ENCODE data around the gene TAF8. TPM values are rescaled to one million over a fixed set of nuclear protein-coding genes. Genes with fewer than 3 reads are reported as not detected.

TAF8 gene
- total RNA-seq, 4 donors from 2014 or later = 16.3 to 49.2 (median 35.6) TPM

DNA sequence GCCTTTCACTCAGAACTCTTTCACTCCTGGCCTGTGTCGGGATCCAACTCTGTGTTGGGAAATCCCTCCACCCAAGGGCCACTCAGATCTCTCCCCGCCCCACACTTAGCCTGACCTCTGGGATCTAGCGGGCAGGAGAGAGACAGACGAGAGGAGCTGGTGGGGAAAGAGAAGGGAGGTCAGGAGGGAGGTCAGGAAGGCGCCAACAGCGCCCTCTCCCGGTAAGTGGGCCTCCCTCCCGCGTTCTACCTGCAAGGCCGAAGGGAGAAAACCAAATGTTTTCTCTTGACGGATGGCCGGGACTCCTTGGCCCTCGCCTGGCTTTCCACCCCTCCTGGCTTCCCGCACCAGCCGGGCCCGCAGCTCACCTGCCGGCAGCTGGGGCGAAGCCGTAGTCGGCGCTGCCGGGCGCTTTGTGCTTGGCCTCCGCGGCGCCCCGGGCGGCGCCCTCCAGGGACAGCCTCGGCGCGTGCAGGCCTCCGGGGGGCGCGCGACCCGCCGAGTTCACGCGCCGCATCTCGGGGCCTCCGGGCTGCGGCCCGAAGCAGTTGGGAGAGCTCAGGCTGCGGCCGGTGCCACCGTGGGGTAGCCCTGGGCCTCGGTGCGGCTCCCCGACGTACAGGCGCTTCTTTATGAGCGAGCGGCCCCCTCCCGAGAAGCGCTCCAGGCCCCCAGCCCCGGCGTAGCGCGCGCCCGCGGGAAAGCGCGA, 53.9 kb downstream of the TAF8 start:
- in situ Hi-C loops (cut with MboI; ENCODE audit: low sequenced_read_pairs in 4 of 4) = no loop called here
- ATAC-seq (peak; percentile 68 to 84), DNase-seq (peak; percentile 39 to 71)
- Histone ChIP-seq H3K4me1 (no peaks in the 10 kb centered on the region), H3K27ac (no peak overlapping the region), H3K4me3 (peak overlapping the region; percentile 26 to 51 (median 29)), H3K36me3 (no peaks in the 10 kb centered on the region), H3K9me3 (no peaks in the 10 kb centered on the region), H3K27me3 (peaks cover 5 to 15% (median 13%) of the 10 kb centered on the region in 3 donors)
- intact Hi-C loops (cut with DNase I; ENCODE audit: low total_unique reads) = no loop called here
- TF ChIP-seq POLR2A (IDR thresholded peaks at IDR 0.05) = no peak
- TF ChIP-seq, protein P1, sequence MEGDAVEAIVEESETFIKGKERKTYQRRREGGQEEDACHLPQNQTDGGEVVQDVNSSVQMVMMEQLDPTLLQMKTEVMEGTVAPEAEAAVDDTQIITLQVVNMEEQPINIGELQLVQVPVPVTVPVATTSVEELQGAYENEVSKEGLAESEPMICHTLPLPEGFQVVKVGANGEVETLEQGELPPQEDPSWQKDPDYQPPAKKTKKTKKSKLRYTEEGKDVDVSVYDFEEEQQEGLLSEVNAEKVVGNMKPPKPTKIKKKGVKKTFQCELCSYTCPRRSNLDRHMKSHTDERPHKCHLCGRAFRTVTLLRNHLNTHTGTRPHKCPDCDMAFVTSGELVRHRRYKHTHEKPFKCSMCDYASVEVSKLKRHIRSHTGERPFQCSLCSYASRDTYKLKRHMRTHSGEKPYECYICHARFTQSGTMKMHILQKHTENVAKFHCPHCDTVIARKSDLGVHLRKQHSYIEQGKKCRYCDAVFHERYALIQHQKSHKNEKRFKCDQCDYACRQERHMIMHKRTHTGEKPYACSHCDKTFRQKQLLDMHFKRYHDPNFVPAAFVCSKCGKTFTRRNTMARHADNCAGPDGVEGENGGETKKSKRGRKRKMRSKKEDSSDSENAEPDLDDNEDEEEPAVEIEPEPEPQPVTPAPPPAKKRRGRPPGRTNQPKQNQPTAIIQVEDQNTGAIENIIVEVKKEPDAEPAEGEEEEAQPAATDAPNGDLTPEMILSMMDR (IDR thresholded peaks at IDR 0.05 in 4 of 5, conservative IDR thresholded peaks at IDR 0.05 in 1 of 5) = peak; percentile 32 to 56 (median 46)

- Histone ChIP-seq H3K36me3 (no peaks in the 10 kb centered on the region), H3K4me1 (no peaks in the 10 kb centered on the region), H3K9me3 (no peaks in the 10 kb centered on the region), H3K4me3 (peak overlapping the region; percentile 26 to 51 (median 29)), H3K27ac (no peak overlapping the region), H3K27me3 (peaks cover 5 to 15% (median 13%) of the 10 kb centered on the region in 3 donors)
- ATAC-seq = no peak
- intact Hi-C loops (cut with DNase I; ENCODE audit: low total_unique reads) = no loop called here
- in situ Hi-C loops (cut with MboI; ENCODE audit: low sequenced_read_pairs in 4 of 4) = no loop called here
- TF ChIP-seq, protein P1 (IDR thresholded peaks at IDR 0.05 in 4 of 5, conservative IDR thresholded peaks at IDR 0.05 in 1 of 5) = no peak
- TF ChIP-seq POLR2A (IDR thresholded peaks at IDR 0.05) = no peak
- no peak for DNase-seq
These were observed 54.4 kb downstream of the TAF8 start for GRCh38 chr6:42104804-42105125.

DNA sequence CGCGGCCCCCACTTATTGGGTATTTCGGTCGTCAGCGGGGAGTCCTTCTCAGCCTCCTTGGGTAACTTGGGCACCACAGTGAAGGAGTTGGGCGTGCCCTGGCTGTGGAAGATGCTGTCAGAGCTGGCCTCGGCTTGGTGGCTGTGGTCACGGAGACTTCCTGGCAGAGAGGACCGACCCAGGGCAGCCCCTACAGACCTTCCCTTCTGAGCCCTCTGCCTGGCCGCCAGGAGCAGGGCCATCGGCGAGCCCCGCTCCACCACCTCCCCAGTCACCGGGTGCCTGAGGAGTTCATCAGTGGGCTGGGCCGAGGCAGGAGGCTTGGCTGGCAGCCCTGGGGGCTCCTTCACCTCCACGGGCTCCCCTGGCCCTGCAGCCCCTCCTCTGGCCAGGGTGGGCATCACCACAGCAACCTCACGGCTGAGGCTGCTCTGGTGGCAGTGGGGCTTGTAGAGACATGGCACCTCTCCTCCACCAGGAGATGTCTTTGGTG, 54.9 kb downstream of the TAF8 start:
- H3K36me3 ChIP-seq = no peaks in the 10 kb centered on the region
- no peaks in the 10 kb centered on the region for H3K9me3 ChIP-seq
- H3K4me1 ChIP-seq = no peaks in the 10 kb centered on the region
- no peak overlapping the region for H3K27ac ChIP-seq
- H3K4me3 ChIP-seq = no peak overlapping the region
- DNase-seq (no peak), ATAC-seq (no peak)
- in situ Hi-C loops (cut with MboI; ENCODE audit: low sequenced_read_pairs in 4 of 4) (no loop called here), intact Hi-C loops (cut with DNase I; ENCODE audit: low total_unique reads) (no loop called here)
- no peak for TF ChIP-seq POLR2A (IDR thresholded peaks at IDR 0.05)
- TF ChIP-seq, protein P1 (IDR thresholded peaks at IDR 0.05 in 4 of 5, conservative IDR thresholded peaks at IDR 0.05 in 1 of 5) = no peak
- peaks cover 5 to 15% (median 13%) of the 10 kb centered on the region in 3 donors for H3K27me3 ChIP-seq

GRCh38 chr6:42105709-42106108, 55.4 kb downstream of the TAF8 start:
- intact Hi-C loops (cut with DNase I; ENCODE audit: low total_unique reads) (no loop called here), in situ Hi-C loops (cut with MboI; ENCODE audit: low sequenced_read_pairs in 4 of 4) (no loop called here)
- no peaks in the 10 kb centered on the region for H3K9me3 ChIP-seq
- DNase-seq (no peak), ATAC-seq (no peak)
- no peak overlapping the region for H3K4me3 ChIP-seq
- H3K27me3 ChIP-seq = peaks cover 5 to 15% (median 13%) of the 10 kb centered on the region in 3 donors
- no peaks in the 10 kb centered on the region for H3K36me3 ChIP-seq
- TF ChIP-seq POLR2A (IDR thresholded peaks at IDR 0.05) = no peak
- TF ChIP-seq, protein P1 (IDR thresholded peaks at IDR 0.05 in 4 of 5, conservative IDR thresholded peaks at IDR 0.05 in 1 of 5) = no peak
- H3K4me1 ChIP-seq = no peaks in the 10 kb centered on the region
- no peak overlapping the region for H3K27ac ChIP-seq
